OCI-LY7 (cell line): ENCODE measurements around the gene SLC4A1. TPM values are rescaled to one million over a fixed set of nuclear protein-coding genes. Genes with fewer than 3 reads are reported as not detected.
A peak's percentile ranks its signal among the peaks of the same experiment; 100 is the strongest.

Source experiments
- BruUV-seq: library from RNA; stranded (reverse); fragments of 400-500 nt; replicated peaks from 2 replicates; lab custom pipeline; 2021; lab: Mats Ljungman, UMichigan
- CTCF ChIA-PET: fragments of 300-600 bp; sonication (Branson Sonifier 250); formaldehyde crosslinking; loops from one replicate; lab custom pipeline; 2022; ENCODE audit warnings: antibody characterized with exemption; ENCODE audit not compliant: unreplicated experiment; lab: Charles Lee
- POLR2A ChIA-PET: fragments of 300-600 bp; sonication (Branson Sonifier 250); formaldehyde crosslinking; loops from one replicate; lab custom pipeline; 2022; ENCODE audit warnings: antibody characterized with exemption; lab: Charles Lee
- DNase-seq: peaks from one replicate; pipeline ENCODE4 v3.0.0-alpha.2; 2015; ENCODE audit warnings: low spot score
- H2AFZ ChIP-seq: fragments of 200-600 bp; sonication (generic), shearing (Covaris generic); 2 replicates; pipeline ENCODE4 v1.6.1; 2014; ENCODE audit warnings: mild to moderate bottlenecking, antibody characterized with exemption, low read length, moderate library complexity
- H3K27ac ChIP-seq: fragments of 200-600 bp; sonication (generic); 2 replicates; pipeline ENCODE4 v1.5.1; 2014; ENCODE audit warnings: mixed run types, low read depth, mild to moderate bottlenecking, moderate library complexity, low read length, inconsistent platforms; ENCODE audit not compliant: poor library complexity, severe bottlenecking
- H3K36me3 ChIP-seq: fragments of 200-600 bp; sonication (generic); 2 replicates; pipeline ENCODE4 v1.6.1; 2014; ENCODE audit warnings: mild to moderate bottlenecking, antibody characterized with exemption, low read length, moderate library complexity, mixed read lengths; ENCODE audit not compliant: insufficient read depth
- H3K4me1 ChIP-seq: fragments of 200-600 bp; sonication (generic); 2 replicates; pipeline ENCODE4 v1.5.1; 2014; ENCODE audit warnings: mild to moderate bottlenecking, low read length; ENCODE audit not compliant: insufficient read depth, poor library complexity, severe bottlenecking
- H3K4me2 ChIP-seq: fragments of 200-600 bp; sonication (generic); 2 replicates; pipeline ENCODE4 v1.6.1; 2014; ENCODE audit warnings: mild to moderate bottlenecking, low read length
- H3K4me3 ChIP-seq: fragments of 200-600 bp; sonication (generic); 2 replicates; pipeline ENCODE4 v1.5.1; 2014; ENCODE audit warnings: mild to moderate bottlenecking, low read depth, low read length; ENCODE audit not compliant: poor library complexity, severe bottlenecking
- H3K79me2 ChIP-seq: fragments of 200-600 bp; sonication (generic); 2 replicates; pipeline ENCODE4 v1.6.1; 2016; ENCODE audit warnings: low read depth, mild to moderate bottlenecking, low read length, moderate library complexity, mixed read lengths; ENCODE audit not compliant: insufficient read depth
- H3K9me2 ChIP-seq: fragments of 200-600 bp; sonication (generic); 2 replicates; pipeline ENCODE4 v1.6.1; 2016; ENCODE audit warnings: mild to moderate bottlenecking, low read length, mixed read lengths; ENCODE audit not compliant: insufficient read depth
- H3K9me3 ChIP-seq: fragments of 200-600 bp; sonication (generic); 2 replicates; pipeline ENCODE4 v1.6.1; 2014; ENCODE audit warnings: mild to moderate bottlenecking, mixed run types, low read length, mixed read lengths
- H4K20me1 ChIP-seq: fragments of 200-600 bp; sonication (generic); 2 replicates; pipeline ENCODE4 v1.6.1; 2014; ENCODE audit warnings: mild to moderate bottlenecking, antibody characterized with exemption, low read length, moderate library complexity, mixed read lengths; ENCODE audit not compliant: insufficient read depth
- CTCF ChIP-seq: fragments of 200-600 bp; sonication (generic); conservative IDR thresholded peaks from 2 replicates; pipeline ENCODE4 v1.5.1; 2014; ENCODE audit warnings: mild to moderate bottlenecking, antibody characterized with exemption, low read length, moderate library complexity, mixed read lengths
- EZH2phosphoT487 ChIP-seq: fragments of 200-600 bp; sonication (generic); IDR thresholded peaks from 2 replicates; pipeline ENCODE4 v1.6.1; 2018; ENCODE audit warnings: low read depth, borderline replicate concordance, mild to moderate bottlenecking, mixed run types, antibody characterized with exemption, low read length, moderate library complexity, mixed read lengths
- intact Hi-C: fragments of 100-400 bp; cut with micrococcal nuclease; formaldehyde crosslinking; loops from one replicate; pipeline ENCODE4 v1.10.0; 2022; ENCODE audit not compliant: unreplicated experiment
- total RNA-seq, 2 experiments: library from RNA; depleted of rRNA in 1 of 2; stranded (reverse); fragments of >200 nt in 1 of 2; shearing (Covaris generic) in 1 of 2; gene quantifications; 2 replicates each; pipeline ENCODE4 v1.2.3, GENCODE V29; 2014 to 2022

The SLC4A1 gene
- total RNA-seq, 2 experiments from 2014 or later, result not detected

GRCh38 chr17:44280392-44280937 is 12.5 kb upstream of the SLC4A1 start:
- no peak for DNase-seq
- no peak overlapping the region for H3K27ac ChIP-seq
- no peak overlapping the region for H3K4me2 ChIP-seq
- H4K20me1 ChIP-seq, result peaks cover 3% of the 10 kb centered on the region; the same call in 1 of the 2 replicates
- ChIA-PET CTCF (interaction anchor here (0.6 kb wide), 1 partner anchor 52 kb away, joined by 8 read pairs; no protein-coding TSS in a partner anchor), POLR2A (no interaction called here)
- no peaks in the 10 kb centered on the region for H3K79me2 ChIP-seq
- no peaks in the 10 kb centered on the region for H3K9me3 ChIP-seq
- no peaks in the 10 kb centered on the region for H3K36me3 ChIP-seq
- no peak overlapping the region for H3K4me3 ChIP-seq
- H2AFZ ChIP-seq, result no peak overlapping the region
- H3K9me2 ChIP-seq, result no peaks in the 10 kb centered on the region
- no TSS peak for BruUV-seq
- intact Hi-C loops, result no loop called here
- TF ChIP-seq CTCF (no peak), EZH2phosphoT487 (no peak)
- peaks cover 6% of the 10 kb centered on the region for H3K4me1 ChIP-seq

GRCh38 chr17:44279666-44280391 is 11.9 kb upstream of the SLC4A1 start:
- POLR2A ChIA-PET, result interaction anchor here (0.6 kb wide), 1 partner anchor 56 kb away, joined by 10 read pairs; no protein-coding TSS in a partner anchor
- BruUV-seq, result no TSS peak

More at GRCh38 chr17:44279666-44280391, 11.9 kb upstream of the SLC4A1 start:
- H3K4me1 ChIP-seq, result peaks cover 6% of the 10 kb centered on the region
- no peaks in the 10 kb centered on the region for H3K79me2 ChIP-seq
- H3K9me2 ChIP-seq, result no peaks in the 10 kb centered on the region
- DNase-seq, result peak; percentile 12
- no peak overlapping the region for H3K4me3 ChIP-seq
- no peak overlapping the region for H2AFZ ChIP-seq
- no peak overlapping the region for H3K27ac ChIP-seq
- intact Hi-C loops, result no loop called here
- peaks cover 3% of the 10 kb centered on the region; the same call in 1 of the 2 replicates for H4K20me1 ChIP-seq
- H3K4me2 ChIP-seq, result no peak overlapping the region
- CTCF ChIA-PET, result interaction anchor here (0.6 kb wide), 1 partner anchor 53 kb away, joined by 8 read pairs; no protein-coding TSS in a partner anchor
- no peaks in the 10 kb centered on the region for H3K36me3 ChIP-seq
- H3K9me3 ChIP-seq, result no peaks in the 10 kb centered on the region
- TF ChIP-seq EZH2phosphoT487 (no peak), CTCF (no peak)
